GM12892 (cell line): ENCODE data around the gene MYL7.

ENCODE experiments used
- DNase-seq: peaks from one replicate; pipeline ENCODE4 v3.0.0; 2011; ENCODE audit not compliant: insufficient read length
- FAIRE-seq: peaks from 2 replicates; lab custom pipeline; 2011; peaks lifted over from hg19 to GRCh38; lab: Jason Lieb, UNC
- POLR2A ChIP-seq: IDR thresholded peaks from 2 replicates; pipeline ENCODE4 v1.6.1; 2011; ENCODE audit warnings: low read depth, low read length, control low read depth
- POLR2AphosphoS5 ChIP-seq: IDR thresholded peaks from 2 replicates; pipeline ENCODE4 v1.6.1; 2011; ENCODE audit warnings: low read depth, low read length, control low read depth
- TAF1 ChIP-seq: IDR thresholded peaks from 2 replicates; pipeline ENCODE4 v1.6.1; 2011; ENCODE audit warnings: low read depth, mild to moderate bottlenecking, control low read depth, low read length, borderline replicate concordance

MYL7 gene

GRCh38 chr7:44097064-44097932 is 43.8 kb downstream of the MYL7 start:
- DNase-seq, result no peak
- peak; percentile 50 for FAIRE-seq
- TF ChIP-seq POLR2A (no peak), TAF1 (no peak), POLR2AphosphoS5 (no peak)

GRCh38 chr7:44096326-44096881 is 44.7 kb downstream of the MYL7 start:
- no peak for TF ChIP-seq POLR2A
- TF ChIP-seq POLR2AphosphoS5, result no peak
- TF ChIP-seq TAF1, result no peak
- peak; percentile 9 for FAIRE-seq
- DNase-seq, result no peak

GRCh38 chr7:44095781-44096180 is 45.4 kb downstream of the MYL7 start:
- no peak for DNase-seq
- TF ChIP-seq POLR2AphosphoS5 (no peak), POLR2A (no peak), TAF1 (no peak)
- no peak for FAIRE-seq

GRCh38 chr7:44094883-44095592 is 46.1 kb downstream of the MYL7 start:
- DNase-seq (no peak), FAIRE-seq (no peak)
- no peak for TF ChIP-seq TAF1
- no peak for TF ChIP-seq POLR2AphosphoS5
- no peak for TF ChIP-seq POLR2A

GRCh38 chr7:44094365-44094764 is 46.8 kb downstream of the MYL7 start:
- no peak for TF ChIP-seq TAF1
- TF ChIP-seq POLR2A, result no peak
- no peak for TF ChIP-seq POLR2AphosphoS5
- FAIRE-seq (no peak), DNase-seq (no peak)

- TF ChIP-seq POLR2A, result no peak
- TF ChIP-seq TAF1, result no peak
- TF ChIP-seq POLR2AphosphoS5, result no peak
- no peak for FAIRE-seq
These were observed 48.0 kb downstream of the MYL7 start for GRCh38 chr7:44093102-44093641.

More at GRCh38 chr7:44093102-44093641, 48.0 kb downstream of the MYL7 start:
- no peak for DNase-seq
